IPS-18c (cell line): ENCODE data around the gene DNAH6.
"Not testable (repeated sequence)": the region's sequence is repeated elsewhere in the genome, so short reads cannot be mapped to it uniquely, and the experiment has no call there.

Experiments
- H3K4me3 ChIP-seq: 2 replicates; pipeline ENCODE4 v1.7.0; 2013; ENCODE audit warnings: low read depth, mild to moderate bottlenecking, low read length, moderate library complexity; ENCODE audit not compliant: insufficient read depth
- H3K9me3 ChIP-seq: one replicate; pipeline ENCODE4 v1.6.1; 2013; ENCODE audit warnings: mild to moderate bottlenecking, low read length, moderate library complexity; ENCODE audit not compliant: control insufficient read depth, insufficient read depth

DNAH6 gene

GRCh38 chr2:84749442-84749841, 233.1 kb downstream of the DNAH6 start:
- Histone ChIP-seq H3K4me3 (no peak overlapping the region), H3K9me3 (no peaks in the 10 kb centered on the region)

DNA sequence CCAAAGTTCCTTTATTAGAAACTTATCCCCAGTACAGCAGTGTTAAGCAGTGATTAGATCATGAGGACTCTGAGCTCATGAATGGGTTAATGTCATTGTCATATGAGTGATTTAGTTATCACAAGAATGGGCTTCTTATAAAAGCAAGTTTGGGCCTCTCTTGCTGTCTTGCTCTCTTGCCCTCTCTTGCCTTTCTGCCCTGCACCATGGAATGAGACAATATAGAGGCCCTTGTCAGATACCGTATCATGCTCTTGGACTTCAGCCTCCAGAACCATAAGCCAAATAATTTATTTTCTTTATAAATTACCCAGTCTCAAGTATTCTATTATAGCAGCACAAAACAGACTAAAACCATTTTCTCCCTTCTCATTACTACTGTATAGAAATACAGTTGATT, 238.8 kb downstream of the DNAH6 start:
- no peaks in the 10 kb centered on the region for H3K9me3 ChIP-seq
- no peak overlapping the region for H3K4me3 ChIP-seq

DNA sequence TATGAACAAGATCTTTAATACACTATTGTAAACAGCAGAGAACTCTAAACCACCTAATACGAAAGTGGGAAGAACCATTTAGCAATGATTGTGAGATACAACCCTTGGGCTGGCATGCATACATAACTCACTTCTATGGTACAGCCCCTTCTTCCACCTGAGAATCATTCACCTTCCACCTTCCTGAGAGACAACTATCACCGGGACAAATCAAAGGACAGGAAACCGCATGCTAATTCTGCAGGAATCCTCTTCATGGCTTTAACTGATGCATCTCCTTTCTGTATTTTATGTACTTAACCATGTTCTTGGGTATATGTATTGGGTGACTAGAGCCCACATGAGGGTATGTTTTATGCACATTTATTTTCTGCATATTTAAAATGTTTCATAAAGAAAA, 241.3 kb downstream of the DNAH6 start:
- H3K9me3 ChIP-seq, result no peaks in the 10 kb centered on the region
- H3K4me3 ChIP-seq, result no peak overlapping the region

GRCh38 chr2:84766791-84767190, 250.5 kb downstream of the DNAH6 start:
- Histone ChIP-seq H3K9me3 (no peaks in the 10 kb centered on the region), H3K4me3 (no peak overlapping the region)

GRCh38 chr2:84768840-84769239, 252.5 kb downstream of the DNAH6 start:
- H3K9me3 ChIP-seq, result no peaks in the 10 kb centered on the region

DNA sequence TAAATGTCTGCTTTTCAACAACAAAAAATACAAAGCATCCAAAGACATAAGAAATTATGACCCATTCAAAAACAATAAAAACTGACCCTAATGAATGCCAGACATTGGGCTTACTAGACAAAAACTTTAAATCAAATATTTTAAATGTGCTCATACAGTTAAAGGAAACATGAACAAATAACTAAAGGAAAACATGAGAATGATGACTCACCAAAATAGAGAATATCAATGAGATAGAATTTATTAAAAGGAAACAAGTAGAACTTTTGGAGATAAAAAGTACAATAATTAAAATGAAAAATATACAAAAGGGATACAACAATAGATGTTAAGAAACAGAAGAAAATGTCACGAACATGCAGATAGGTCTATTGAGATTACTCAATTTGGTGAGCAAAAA, 254.0 kb downstream of the DNAH6 start:
- Histone ChIP-seq H3K9me3 (no peaks in the 10 kb centered on the region), H3K4me3 (no peak overlapping the region)

More at GRCh38 chr2:84768840-84769239, 252.5 kb downstream of the DNAH6 start:
- H3K4me3 ChIP-seq, result no peak overlapping the region

DNA sequence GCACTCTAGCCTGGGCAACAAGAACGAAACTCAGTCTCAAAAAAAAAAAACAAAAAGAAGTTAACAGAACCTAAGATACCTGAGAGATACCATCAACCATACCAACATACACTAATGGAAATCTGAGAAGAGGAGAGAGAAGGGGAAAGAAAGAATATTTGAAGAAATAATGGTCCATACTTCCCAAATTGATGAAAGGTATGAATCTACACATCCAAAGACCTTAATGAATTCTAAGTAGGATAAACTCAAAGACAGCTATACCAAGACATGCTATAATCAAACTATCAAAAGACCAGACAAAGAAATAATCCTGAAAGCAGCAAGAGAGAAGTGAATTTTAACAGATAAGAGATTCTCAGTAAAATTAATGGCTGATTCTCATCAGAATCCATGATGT, 255.0 kb downstream of the DNAH6 start:
- H3K4me3 ChIP-seq, result no peak overlapping the region

GRCh38 chr2:84773562-84773961, 257.3 kb downstream of the DNAH6 start:
- not testable (repeated sequence) for H3K9me3 ChIP-seq, H3K4me3 ChIP-seq

More for the DNA sequence above, 255.0 kb downstream of the DNAH6 start:
- H3K9me3 ChIP-seq, result no peaks in the 10 kb centered on the region

GRCh38 chr2:84776011-84776410, 259.7 kb downstream of the DNAH6 start:
- Histone ChIP-seq H3K9me3 (no peaks in the 10 kb centered on the region), H3K4me3 (no peak overlapping the region)

- Histone ChIP-seq H3K9me3 (no peaks in the 10 kb centered on the region), H3K4me3 (no peak overlapping the region)
Measured at GRCh38 chr2:84778911-84779690, 262.8 kb downstream of the DNAH6 start.

GRCh38 chr2:84779781-84780180, 263.5 kb downstream of the DNAH6 start:
- Histone ChIP-seq H3K4me3 (no peak overlapping the region), H3K9me3 (no peaks in the 10 kb centered on the region)

DNA sequence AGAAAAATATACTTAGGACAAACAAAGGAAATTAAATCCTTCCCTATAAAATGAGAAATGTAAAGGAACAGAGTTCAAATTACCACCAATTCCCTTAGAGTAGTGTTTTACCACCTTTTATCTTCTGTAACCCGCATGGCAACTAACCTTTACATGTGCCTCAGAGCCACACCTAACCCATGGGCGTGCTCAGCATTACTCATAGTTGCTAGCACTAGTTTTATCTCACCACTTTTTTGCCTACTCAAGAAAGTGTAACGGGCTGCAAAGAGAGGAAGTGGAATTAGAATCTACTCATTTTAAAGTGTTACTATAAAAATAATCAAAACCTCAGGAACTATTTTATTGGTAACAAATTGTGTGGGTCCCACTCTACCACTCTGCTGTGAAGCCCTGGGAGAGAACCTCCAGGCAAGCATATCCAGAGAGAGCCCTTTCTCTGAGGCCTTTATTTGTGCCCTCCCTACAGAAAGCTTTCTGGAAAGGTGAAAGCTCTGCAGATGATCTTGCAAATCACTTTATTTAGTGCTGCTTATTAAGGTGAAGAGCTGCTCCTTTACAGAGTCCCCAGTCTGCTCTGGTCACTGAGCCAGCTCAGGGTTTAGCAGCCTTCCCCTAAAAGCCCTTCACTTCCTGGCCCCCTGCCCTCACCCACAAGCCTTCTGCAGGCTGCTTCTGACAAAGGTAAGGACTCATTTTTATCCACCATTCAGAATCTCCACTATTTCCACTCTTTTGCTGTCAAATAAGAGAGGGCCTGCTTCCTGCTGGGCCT, 265.8 kb downstream of the DNAH6 start:
- no peak overlapping the region for H3K4me3 ChIP-seq
- H3K9me3 ChIP-seq, result no peaks in the 10 kb centered on the region

DNA sequence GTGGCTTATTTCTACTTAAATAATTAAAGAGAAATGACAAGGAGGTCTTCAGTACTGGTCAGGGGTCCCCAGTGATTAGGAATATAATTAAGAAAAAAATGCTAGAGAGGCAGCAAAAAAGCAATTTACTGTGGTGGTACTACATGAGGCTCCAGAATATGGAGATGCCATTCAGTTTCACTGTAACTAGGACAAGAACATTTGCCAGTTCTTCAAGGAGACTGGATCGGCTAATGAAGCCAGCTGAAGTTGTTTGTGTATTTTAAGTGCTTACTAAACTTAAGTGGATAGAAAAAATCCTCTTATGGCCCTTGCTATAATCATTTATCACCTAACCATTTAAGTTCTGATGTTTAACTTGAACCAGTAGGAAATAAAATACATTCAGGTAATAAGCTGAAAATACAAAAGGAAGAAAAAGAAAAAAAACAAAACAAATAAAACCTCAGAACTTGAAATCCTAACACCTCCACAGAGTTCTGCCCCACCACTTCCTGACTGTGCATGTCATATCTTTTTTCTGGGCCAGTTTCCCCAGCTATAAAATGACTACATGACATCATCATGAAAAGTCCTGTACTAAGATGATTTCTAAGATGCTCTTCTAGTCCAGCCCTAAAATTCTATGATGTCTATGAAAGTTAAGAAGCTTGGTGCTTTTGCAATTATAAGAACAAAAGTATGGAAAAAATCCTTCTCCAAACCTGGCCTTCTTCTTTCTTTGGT, 266.6 kb downstream of the DNAH6 start:
- Histone ChIP-seq H3K9me3 (no peaks in the 10 kb centered on the region), H3K4me3 (no peak overlapping the region)

- H3K4me3 ChIP-seq, result no peak overlapping the region
- H3K9me3 ChIP-seq, result no peaks in the 10 kb centered on the region
Measured at GRCh38 chr2:84785950-84786349, 269.7 kb downstream of the DNAH6 start.

DNA sequence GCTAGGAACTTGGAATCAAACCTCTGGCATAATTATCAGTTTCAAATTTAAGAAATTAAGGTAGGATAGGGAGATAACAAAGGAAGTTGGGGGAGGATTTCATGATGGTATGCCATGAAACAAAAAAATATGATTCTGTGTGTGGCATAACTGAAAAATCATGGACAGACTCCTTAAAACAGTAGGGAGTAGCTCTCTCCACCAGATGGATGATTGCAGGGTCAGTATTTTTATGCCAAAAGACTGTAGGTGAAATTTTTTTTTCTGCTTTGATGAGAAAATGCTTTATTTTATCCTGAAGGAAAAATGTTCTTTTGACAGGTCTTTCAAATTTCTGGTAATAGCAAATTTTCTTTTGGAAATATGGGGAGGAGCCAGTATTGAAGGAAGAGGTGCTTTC, 270.3 kb downstream of the DNAH6 start:
- Histone ChIP-seq H3K9me3 (no peaks in the 10 kb centered on the region), H3K4me3 (no peak overlapping the region)

DNA sequence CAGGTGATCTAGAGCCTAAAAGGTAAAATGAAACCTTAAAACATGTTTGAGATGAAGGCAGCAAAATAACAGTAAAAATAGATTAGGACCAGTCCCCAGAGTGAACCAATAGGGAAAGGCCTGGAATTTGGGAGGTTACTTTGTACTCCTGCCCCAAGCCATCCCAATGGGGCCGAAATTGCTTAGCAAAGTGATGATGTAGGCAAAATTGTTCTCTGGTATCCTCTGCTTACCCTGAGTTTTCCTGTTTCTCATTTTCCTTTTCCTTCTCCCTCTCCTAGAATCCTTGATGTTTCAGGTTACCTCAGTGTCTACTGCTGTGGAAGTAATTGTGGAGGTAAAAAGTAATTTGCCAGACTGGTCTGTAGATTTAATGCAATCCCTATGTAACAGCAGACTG, 271.7 kb downstream of the DNAH6 start:
- no peaks in the 10 kb centered on the region for H3K9me3 ChIP-seq

DNA sequence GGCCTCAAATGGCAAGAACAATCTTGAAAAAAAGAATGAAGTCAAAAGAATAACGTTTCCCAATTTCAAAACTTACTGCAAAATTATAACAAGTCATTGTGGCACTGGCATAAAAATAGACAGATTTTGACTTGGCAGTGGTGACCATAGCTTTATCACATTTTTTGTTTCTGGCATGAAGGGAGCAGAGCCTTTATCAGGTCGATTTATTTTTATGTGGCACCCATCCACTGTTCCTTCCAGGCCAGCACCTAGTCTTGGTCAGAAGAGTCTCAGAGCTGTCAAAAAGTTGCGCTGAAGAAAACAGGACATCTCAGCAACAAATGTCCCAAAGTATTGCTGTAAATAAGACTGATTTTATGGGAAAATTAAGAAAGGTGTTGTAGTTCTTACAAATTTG, 272.2 kb downstream of the DNAH6 start:
- no peak overlapping the region for H3K4me3 ChIP-seq
- no peaks in the 10 kb centered on the region for H3K9me3 ChIP-seq

More for the DNA sequence above, 271.7 kb downstream of the DNAH6 start:
- no peak overlapping the region for H3K4me3 ChIP-seq
